GM21360 (cell line): ENCODE data around the gene FGD4.

Experiments
- ATAC-seq: cut with Tn5 transposase; IDR thresholded peaks from one replicate; pipeline ENCODE4 v1.9.1; 2021; ENCODE audit warnings: mild to moderate bottlenecking, moderate library complexity; ENCODE audit not compliant: unreplicated experiment

The FGD4 gene

DNA sequence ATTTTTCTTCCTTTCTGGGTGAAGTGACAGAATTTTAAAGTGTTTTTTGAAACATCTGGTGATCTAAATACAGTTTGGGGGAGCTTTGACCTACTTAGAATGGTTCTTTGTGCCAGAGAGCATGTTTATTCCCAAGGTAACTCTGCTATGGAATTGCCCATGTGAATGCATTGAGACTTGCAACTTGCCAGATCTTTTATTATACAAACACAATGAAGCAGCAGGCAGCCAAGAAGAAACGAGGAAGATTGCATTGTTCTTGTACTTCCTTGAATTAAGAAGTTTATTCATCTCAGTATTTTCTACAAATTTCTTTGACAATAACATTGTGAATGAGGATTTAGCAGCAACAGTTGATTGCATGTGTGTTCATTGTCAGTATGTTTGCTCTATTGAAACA, 55.5 kb downstream of the FGD4 start:
- no peak for ATAC-seq

DNA sequence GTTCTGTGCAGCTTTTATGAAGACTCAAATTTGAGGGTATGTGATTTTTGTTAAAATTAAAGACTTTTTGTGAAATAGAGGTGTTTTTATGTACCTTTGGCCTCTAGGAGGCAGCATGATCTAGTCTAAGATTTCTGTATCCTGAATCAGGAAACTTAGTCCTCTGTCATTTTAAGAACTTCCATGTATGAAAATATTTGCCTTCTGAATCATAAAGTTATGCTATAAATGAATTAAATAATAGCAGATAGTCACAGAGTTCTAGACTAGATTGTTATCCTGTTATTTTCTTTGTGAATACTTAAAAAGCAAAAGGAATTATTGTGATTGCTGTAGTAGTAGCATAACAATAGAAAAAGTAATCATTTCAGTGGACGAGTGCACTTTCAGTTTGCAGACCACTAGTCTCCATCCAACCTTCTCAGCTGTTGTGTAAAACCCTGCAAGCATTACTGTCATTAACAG, 56.3 kb downstream of the FGD4 start:
- ATAC-seq: peak; percentile 68

DNA sequence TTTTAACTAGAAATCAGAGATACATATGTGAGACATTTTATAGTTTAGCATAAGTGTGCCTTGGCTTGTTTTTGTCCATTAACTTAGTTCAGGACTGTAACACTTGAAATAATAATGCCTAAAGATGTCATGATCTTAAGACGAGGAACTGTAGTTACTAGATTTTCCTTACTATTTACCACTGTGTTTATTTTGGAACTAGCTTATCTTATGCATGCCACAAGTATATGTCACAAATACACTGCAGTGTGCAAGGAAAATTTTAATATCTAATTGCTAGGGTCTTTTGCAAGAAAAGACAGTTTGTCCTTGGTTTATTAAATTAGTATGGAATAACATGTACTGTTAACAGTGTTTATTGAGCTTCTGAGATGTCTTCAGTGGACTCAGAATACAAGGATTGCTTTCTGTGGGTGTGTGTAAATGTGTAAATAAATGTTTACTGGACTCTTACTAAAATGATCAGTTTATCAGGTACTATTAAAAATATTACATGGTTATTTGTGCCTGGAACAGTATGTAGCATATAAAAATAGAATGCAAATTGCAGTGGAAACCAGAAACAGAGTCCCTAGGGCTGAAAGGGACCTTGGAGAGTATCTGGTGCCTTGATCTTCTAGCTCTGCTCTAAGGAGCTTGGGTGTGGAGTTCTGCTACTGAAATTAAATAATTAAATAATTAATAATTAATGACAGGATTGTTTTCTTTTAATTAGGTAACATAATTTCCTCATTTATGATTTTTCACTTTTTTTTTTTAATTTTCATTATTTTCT, 58.1 kb downstream of the FGD4 start:
- no peak for ATAC-seq

DNA sequence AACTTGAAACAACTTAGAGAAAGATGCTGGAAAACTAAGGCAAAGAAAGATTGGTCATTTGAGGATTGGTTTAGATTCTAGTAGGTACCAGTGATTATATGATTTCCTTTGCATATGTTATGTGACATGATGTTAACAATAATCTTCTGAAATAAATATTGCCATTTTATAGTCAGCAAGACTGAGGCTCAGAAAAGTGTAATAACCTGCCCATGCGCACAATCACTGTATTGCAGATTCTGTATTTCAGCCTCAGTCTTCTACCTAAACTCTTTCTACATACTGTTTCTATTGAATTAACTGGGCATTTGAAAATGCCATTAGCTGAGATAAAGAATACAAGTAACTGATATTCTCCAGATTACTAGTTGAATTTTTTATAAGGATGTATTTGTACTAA, 61.3 kb downstream of the FGD4 start:
- no peak for ATAC-seq

DNA sequence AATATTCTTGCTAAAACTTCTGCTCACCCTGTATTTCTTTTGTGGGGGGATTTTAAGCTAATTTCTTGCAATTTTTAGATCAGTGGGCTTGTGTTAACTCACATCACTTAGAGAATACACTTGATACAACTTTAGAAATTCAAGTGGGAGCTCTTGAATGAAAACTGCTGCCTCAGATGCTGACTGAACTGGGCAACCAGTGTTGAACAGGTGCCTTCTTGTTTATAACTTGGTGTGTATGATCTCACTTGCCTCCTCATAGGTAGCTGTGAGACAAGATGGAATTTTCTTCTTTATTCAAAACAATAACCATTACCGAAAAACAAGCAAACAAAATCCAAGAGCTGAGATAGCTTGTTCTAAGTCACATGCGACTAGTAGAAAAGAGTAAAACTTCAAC, 63.5 kb downstream of the FGD4 start:
- no peak for ATAC-seq

DNA sequence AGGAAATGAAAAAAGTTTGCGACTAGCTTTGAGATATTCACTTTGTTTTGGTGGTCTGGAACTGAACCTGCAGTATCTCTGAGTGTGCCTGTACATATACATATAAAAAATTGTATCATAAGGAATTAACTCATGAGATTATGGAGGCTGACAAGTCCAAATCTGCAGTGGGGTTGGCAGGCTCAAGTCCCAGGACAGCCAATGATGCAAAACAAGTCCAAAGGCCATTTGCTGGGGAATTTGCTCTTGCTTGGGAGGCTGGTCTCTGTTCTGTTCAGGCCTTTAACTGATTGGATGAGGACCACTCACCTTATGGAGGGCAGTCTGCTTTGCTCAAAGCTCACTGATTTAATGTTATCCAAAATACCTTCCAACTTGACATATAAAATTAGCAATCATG, 66.8 kb downstream of the FGD4 start:
- ATAC-seq: no peak

DNA sequence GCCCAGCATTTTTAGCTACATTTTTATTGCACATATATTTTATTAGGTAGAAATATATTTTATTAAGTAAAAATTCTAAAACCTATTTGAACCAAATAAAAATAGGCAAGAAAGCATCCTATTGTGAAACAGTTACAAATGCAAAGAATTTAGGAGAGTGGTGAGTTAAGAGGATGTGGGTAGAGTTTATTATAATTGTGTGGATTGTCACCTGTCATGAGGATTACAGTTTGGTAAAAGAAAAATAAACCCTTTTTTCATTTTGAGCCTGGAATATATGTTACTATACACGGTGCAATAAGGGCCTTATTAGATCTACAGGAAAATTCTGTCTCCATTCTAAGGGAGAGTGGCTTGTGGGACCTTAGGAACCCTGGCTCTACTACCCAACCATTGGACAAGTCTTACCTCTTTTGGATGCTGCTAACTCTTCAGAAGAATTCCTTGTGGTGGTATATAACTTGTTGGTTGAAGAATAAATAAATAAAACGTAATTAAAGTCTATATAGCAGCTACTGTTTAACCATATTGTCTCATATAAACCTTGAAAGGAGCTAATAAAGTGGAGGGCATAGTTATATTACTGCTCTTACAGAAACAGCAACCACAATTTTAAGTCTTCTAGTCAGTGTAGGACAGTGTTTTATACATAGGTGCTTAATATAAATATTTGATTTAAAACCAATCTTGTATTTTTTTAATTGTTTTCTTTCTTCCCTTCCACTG, 67.8 kb downstream of the FGD4 start:
- ATAC-seq: no peak

DNA sequence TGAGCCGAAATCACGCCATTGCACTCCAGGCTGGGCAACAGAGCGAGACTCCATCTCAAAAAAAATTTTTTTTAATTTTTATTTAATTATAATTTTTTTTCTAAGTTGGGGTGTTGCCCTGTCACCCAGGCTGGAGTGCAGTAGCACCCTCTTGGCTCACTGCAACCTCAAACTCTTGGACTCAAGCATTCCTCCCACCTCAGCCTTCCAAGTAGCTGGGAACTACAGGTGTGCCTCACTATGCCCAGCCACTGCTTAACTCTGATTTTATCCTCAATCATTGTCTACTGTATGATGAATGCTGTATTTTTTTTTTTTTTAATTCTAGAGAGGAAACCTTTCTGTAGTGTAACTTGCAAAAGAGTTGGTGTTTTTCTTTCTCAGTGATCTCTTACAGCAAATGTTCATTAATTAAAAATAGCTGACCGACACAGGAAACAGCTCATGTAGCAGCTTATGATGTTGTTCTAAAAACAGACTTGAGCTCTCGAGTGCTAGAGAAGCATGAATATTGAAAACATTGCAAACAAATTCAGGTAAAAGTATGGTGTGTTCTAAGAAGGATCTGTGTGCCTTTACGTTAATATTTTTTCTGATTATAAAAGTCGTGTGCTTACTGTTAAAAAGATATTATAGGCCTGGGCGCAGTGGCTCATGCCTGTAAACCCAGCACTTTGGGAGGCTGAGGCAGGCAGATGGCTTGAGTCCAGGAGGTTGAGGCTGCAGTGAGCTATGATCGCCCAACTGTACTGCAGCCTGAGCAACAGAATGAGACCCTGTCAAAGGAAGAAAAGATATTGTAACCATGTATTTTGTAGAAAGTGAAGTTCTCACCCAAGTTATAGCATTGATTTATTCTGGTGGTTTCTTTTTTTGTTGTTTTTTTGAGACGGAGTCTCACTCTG, 68.9 kb downstream of the FGD4 start:
- ATAC-seq: no peak

DNA sequence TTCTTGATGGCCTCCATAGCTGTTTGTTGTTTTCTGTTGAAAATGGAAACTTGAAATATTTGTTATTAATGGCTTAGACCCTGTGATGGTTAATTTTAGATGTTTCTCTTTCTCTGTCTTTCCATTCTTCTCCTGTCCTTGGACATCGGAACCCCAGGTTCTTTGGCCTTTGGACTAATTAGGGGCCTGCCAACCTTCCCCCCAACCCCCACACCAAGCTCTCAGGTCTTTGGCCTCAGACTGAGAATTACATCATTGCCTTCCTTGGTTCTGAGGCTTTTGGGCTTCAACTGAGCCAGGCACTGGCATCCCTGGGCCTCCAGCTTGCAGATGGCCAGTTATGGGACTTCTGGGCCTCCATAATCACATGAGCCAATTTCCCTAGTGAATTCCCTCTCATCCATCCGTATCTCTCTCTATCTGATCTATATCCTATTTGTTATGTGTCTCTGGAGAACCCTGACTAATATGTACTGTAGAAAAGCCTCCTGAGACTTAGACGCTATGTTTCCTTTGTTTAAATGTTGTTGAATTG, 71.6 kb downstream of the FGD4 start:
- no peak for ATAC-seq

DNA sequence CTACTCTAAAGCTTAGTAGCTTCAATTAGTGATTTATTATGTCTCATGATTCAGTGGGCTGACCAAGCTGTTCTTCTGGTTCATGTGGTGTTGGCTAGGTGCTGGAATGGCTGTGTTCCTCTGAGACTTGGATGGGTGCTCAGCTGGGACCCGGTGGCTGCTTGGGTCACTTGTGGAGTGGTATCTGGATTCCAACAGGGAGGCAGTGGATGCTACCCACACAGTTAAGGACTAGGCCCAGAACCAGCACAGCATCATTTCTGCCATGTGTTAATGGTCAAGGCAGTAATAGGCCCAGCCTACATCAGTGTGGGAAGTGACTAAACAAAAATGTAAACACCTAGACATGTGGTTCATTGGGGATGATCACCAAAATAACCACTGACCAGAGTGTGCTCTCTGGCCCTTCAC, 72.2 kb downstream of the FGD4 start:
- ATAC-seq: no peak

DNA sequence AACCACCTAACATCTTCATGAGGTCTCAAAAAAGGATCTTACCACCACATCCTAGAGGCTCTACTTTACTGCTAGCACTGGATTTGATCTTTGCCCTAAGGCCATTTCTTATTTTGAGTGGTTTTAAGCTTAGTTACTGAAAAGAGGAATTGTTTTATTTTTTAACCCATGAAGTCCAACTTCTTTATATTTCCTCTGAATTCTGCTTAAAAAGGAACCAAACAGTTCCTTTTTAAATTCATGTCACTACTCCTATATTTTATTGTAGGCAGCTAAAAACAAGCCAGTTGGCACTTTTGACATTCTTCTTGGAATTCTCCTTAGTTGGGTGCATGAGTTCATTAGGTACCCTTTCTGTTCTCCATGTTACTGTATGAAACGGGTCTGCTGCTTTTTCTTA, 76.4 kb downstream of the FGD4 start:
- no peak for ATAC-seq

DNA sequence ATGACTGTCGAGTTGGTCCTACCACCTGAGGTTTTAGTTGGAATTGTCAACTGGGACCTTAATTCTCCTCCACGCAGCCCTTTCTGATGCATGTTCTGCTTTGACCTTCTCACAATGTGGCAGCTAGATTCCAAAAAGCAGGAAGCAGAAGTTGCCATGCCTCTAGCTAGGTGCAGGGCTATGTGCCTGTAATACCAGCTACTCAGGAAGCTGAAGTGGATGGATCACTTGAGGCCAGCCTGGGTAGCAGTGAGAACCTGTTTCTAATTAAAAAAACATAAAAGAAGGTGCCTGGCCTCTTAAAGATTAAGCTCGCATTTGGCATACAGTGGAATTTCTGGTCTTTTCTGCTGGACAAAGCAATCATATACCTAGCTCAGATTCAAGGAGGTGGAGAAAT, 77.1 kb downstream of the FGD4 start:
- no peak for ATAC-seq

DNA sequence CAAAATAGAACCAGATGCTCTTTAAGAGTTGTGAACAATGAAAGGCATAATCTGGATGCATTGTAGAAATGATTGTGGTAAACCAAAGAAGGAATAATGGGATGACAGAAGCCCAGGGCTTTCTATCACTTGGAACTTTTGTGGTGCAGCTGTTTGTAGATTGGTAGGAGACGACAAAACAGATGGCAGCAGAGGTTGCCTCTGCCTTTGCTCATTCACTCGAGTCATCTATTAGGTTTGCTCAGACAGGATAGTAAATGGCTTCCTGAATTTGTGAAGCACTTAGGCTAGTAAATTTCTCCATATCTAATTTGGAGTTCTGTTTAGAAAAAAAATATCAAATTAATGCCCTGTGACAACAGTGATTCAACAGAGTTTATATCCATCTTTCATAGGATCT, 78.4 kb downstream of the FGD4 start:
- no peak for ATAC-seq

DNA sequence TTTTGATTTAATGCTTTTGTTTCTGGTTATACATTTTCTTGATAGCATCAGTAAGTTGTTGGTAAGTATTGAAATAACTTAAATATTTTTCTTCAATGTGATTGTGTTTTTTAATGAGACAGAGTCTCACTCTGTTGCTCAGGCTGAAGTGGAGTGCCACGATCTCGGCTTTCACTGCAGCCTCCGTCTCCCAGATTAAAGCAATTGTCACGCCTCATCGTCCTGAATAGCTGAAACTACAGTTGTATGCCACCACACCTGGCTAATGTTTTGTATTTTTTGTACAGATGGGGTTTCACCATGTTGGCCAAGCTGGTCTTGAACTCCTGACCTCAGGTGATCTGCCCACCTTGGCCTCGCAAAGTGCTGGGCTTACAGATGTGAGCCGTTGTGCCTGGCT, 78.8 kb downstream of the FGD4 start:
- ATAC-seq: no peak

DNA sequence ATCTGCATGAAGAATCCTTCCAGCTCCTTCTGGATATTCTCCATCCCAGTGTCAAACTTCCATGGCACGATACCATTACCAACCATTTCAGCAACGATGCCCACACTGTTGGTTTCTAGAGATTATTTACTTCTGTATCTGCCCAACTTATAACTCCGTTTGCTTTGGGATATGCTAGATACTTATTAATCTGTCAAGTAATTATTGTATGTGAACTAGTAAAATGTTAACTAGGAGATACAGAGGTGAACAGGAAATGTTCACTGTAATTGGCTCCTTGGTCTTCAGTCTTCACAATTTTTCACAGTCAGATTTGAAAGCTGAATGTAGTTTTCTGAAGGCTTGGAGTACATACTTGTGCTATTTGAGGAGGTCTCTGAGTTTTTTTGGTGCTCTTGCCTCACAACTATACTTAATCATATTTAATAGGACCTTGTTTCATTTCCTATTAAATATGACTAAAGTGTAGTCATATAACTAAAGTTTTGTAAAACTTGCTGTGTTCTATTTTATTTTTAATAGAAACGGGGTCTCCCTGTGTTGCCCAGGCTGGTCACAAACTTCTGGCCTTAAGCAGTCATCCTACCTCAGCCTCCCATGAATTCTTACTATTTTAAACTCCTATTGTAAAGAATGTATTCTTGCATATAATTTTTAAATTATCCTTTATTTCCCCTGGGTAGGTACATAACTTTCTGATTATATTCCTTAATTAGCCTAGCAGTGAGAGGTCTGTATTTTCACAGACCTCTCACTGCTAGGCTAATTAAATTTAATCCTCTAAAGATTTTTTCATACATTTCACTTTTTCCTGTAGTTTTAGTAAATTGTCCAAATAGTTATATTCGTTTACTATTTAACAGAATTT, 79.7 kb downstream of the FGD4 start:
- no peak for ATAC-seq

DNA sequence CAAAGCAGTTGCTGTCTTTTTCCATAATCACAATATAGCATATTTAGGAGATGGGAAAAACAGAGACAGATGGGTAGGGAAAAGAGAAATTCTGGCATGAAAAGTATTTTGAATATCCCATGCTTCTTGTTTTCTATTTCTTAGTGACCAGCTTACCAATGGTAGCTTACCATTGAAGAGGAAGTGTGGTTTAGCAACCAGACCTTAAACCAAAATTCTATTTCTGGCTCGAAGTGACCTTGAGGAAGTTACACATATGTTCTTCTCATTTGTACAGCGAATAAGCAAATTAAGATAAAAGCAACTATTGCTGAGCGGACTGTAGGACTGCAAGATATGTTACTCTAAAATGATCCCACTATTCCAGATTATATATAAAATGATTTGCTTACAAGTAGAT, 82.9 kb downstream of the FGD4 start:
- ATAC-seq: peak; percentile 52

DNA sequence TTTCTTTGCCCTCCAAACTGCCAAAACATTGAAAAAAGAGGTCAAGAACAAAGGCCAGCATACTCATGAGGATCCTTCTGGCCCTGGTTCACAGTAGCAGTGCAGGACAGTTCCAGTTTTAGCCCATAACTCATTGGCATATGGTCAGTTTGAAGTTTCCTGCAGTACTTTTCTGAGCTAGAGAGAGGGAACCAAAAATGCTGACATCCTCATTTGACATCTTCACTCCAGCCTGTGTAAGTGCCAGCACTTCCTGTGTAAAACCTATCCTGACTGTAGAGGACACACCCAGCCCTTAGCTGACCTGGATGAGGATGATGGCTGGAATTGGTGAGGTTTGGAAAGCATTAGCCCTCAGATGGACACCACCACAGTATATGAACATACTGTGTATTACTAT, 84.1 kb downstream of the FGD4 start:
- no peak for ATAC-seq

DNA sequence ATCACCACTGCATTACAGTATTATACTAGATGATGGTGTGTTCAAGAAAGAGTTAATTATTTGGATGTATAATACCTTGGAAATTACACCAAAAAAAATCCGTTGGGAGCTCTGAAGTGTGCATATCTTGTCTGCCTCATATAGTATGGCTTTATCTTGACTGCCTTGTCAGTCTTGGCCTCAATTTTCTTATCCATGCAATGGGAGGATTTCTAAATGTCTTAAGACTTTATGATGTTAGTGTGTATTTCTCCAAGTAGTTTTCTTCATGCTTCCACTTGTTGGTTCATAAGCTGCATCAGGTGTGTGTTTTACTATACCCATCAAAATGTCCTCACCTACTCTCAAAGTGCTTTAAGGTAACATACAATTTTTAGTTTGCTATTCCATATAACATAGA, 84.6 kb downstream of the FGD4 start:
- no peak for ATAC-seq

DNA sequence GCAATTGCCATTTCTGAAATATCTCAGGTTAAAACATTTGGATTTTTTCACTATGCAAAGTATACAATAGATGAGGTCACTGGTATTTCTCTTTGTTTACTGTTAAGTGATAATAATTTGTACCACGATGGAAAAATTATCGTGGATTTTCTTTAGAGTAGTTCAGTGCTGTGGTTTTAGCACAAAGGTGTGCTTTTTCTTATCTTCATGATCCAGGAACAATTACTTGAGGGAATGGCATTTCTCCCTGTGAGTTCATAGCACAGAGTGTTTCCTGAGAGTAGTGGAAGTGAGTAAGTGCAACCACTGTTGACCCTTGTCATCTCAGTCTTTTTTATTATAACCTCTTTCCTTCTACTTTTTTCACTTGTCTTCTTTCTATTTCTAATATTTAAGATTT, 86.8 kb downstream of the FGD4 start:
- ATAC-seq: no peak

DNA sequence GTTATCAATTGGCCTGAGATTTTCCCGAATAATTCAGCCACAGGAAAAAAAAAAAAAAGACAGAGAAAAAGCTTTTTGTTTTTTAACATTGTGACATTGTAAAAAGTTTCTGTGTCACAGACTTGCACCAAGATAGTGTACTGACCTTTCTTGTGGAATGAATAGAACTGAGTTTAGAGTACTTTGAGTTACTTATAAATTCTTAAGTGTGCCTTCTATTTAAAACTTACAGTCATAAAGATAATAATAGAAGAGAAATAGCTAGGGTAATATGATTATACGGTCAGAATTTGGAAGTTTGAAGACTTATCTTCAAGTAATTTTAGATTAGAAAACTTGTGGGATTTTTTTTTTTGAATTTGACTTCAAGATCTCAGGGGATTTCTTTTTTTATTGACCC, 88.8 kb downstream of the FGD4 start:
- no peak for ATAC-seq
